GM12873 (cell line): ENCODE results near the gene CCL21.

ENCODE experiments used
- TF ChIP-seq, protein P1 (sequence below): IDR thresholded peaks from 2 replicates; pipeline ENCODE4 v1.5.1; 2012; ENCODE audit warnings: low read depth, mild to moderate bottlenecking, moderate library complexity, low read length, control low read depth; ENCODE audit not compliant: insufficient read depth; ENCODE audit errors: missing control alignments

The CCL21 gene

DNA sequence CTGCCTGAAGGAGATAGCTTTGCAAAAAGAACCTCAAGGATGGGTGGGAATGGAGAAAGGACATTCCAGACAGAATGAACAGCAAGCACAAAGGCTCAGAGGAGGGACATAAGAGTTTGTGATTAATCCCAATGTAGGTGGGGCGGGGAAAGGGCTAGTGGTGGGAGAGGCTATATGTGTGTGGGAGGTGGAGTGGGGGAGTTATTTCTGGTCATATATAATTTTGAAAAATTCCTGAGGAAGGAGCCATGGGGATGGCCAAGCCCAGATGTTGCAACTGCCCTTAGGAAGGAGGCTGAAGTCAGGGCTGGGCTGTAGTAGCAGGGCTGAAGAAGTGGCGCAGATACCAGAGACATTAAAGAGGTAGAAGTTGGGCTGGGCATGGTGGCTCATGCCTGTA is 34.1 kb downstream of the CCL21 start:
- TF ChIP-seq, protein P1, sequence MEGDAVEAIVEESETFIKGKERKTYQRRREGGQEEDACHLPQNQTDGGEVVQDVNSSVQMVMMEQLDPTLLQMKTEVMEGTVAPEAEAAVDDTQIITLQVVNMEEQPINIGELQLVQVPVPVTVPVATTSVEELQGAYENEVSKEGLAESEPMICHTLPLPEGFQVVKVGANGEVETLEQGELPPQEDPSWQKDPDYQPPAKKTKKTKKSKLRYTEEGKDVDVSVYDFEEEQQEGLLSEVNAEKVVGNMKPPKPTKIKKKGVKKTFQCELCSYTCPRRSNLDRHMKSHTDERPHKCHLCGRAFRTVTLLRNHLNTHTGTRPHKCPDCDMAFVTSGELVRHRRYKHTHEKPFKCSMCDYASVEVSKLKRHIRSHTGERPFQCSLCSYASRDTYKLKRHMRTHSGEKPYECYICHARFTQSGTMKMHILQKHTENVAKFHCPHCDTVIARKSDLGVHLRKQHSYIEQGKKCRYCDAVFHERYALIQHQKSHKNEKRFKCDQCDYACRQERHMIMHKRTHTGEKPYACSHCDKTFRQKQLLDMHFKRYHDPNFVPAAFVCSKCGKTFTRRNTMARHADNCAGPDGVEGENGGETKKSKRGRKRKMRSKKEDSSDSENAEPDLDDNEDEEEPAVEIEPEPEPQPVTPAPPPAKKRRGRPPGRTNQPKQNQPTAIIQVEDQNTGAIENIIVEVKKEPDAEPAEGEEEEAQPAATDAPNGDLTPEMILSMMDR: no peak

DNA sequence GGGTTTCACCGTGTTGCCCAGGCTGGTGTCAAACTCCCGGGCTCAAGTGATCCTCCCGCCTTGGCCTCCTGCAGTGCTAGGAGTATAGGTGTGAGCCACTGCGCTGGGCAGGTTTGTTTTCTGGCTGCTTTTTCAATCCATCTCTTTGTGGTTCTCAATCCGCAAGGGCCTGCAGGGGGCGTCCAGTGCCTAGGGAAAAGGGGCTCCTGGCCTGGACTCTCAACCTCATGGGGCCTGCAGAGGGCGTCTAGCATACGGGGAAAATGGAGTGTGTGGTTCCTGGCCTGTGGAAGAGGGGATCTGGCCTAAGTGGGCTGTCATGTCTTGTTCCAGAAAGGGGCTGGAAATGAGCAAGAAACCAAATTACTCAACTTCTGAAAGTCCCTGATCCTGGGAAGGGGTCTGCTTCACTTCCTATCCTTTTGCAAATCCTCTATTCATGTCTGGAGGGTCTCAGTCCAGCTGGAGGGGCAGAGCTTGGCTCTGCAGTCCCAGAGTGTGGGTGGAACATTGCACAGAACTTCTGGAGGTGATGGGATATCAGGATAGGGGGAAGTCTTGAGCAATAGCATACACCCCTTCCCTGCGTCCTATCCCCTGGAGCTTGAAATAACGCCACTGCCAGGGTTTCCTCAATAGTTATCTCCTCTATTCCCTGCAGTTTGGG is 34.8 kb downstream of the CCL21 start:
- TF ChIP-seq, protein P1: peak; percentile 81

DNA sequence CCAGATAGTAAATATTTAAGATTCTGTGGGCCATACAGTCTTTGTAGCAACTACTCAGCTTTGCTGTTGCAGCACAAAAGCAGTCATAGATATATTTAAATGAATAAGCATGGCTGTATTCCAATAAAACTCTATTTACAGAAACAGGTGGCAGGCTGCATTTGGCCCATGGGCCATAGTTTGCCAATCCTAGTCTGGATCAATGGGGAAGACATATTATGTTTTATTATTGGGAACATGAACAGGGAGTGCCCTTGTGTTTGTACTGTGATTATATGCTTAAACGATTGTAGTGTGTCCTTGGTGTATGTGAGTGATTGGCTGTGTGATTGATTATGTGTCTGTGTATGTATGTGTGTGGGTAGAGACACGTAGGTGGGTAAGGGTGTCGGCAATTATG is 35.5 kb downstream of the CCL21 start:
- TF ChIP-seq, protein P1: no peak

DNA sequence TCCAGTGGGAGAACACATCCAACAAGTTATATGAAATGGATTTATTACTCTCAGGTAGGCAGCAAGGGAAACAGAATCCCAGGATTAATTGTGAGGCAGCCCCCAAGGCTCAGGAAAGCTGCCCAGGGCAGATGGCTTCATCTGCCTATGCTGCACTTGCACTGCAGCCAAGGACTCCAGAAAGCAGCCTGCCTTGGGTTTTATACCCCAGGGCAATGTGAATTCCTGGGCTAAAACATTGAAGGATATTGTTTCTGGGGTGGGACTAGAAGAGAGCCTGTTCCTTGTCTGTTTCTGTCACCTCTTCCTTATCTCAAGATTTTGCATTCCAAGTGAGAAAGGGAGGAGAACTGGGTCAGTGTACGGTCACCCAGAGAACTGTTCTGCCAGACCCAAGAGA is 38.6 kb downstream of the CCL21 start:
- TF ChIP-seq, protein P1: no peak

DNA sequence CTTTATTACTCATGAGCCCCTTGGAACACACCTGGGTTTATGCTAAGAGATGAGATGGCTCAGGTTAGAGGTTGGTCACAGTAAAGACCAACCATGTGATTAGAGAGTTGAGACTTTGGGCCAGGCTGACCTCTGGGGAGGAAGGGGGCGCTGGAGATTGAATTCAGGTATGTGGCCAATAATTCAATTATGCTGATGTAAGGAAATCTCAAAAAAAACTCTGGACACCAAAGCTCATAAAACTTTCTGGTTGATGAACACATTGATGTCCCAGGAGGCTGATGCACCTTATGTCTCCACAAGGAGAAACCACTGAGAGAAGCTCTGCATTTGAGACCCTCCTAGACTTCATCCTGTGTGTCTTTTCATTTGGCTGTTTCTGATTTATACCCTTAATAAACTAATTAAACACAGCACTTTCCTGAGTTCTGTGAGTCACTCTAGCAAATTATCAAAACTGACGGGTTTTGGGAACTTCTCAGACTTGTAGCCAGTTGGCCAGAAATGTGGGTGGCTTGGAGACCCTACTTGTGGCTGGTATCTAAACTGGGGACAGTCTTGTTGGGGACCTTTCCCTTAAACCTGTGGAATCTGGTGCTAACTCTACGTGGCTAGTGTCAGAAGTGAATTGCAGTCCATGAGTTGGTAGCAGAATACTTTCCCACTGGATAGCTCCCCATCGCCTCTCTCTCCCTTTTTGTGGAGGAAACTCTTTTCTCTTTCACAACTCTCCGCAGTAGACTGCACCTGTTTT is 40.0 kb downstream of the CCL21 start:
- TF ChIP-seq, protein P1: no peak

DNA sequence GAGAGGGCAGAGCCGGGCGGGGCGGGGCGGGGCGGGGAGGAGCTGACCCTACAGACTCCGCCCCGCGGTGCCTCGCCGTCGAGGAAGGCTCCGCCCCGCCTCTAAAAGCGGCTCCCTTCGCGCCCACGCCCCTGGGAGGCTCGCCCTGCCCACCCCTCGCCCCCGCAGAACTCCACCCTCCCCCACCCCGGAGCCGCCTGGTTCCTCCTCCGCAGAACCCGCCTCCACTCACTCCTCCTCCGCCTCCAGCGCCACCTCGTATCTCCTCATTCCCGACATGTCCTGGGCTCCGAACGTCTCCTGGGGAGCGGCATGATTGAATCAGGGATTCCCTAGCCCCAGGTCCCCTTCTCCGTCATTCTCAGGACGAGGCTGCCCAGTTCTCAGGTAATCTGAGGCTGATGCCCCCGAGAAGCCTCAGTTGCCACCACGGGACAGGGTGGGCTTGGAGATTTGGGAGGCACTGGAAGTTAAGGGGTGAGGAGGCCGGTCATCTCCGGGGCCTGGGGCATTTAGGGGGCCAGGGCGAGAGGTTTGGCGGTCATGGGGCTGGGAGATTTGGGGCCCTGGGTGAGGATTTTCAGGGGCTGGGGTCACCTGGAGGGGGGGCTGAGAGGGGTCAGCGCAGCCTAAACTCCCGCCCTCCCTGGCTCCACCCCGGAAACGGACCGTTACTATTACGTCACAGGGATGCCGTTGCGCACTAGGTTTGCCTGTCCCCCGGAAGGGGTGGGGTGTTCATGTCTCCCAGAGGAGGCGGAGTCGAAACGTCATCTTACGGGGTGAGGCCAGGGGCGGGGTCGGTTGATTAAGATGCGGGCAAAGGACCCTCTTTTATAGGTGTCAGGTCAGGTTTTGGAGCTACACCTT is 44.3 kb downstream of the CCL21 start:
- TF ChIP-seq, protein P1: no peak

DNA sequence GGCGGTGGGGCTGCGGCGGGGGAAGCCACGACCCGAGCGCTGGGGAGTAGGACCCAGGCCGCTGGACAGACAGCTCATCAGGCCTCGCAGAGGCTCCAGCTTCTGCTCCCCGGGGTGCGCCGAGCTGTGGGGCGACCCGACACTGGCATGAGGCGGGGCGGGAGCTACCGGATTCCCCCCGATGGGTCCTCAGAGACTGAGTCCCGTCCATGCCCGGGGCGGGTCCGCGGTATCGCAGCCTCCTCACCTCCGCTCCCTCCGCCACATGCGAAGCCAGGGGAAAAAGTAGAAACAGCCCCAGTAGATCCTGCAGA is 44.9 kb downstream of the CCL21 start:
- TF ChIP-seq, protein P1: no peak
